WTC11 (cell line): ENCODE results near the gene AKT1.

Experiments used
- ATF1 ChIP-seq: sonication (generic); formaldehyde crosslinking; IDR thresholded peaks from 2 replicates; pipeline ENCODE4 v1.8.1; 2023; ENCODE audit warnings: mild to moderate bottlenecking, moderate library complexity, missing genetic modification reagents
- JUN ChIP-seq: sonication (generic); formaldehyde crosslinking; IDR thresholded peaks from 2 replicates; pipeline ENCODE4 v1.8.0; 2023; ENCODE audit warnings: mild to moderate bottlenecking, missing genetic modification reagents
- NR1H2 ChIP-seq: sonication (generic); formaldehyde crosslinking; IDR thresholded peaks from 2 replicates; pipeline ENCODE4 v1.9.0; 2021; ENCODE audit warnings: mild to moderate bottlenecking, moderate library complexity, missing genetic modification reagents
- NR3C1 ChIP-seq: sonication (generic); formaldehyde crosslinking; conservative IDR thresholded peaks from 2 replicates; pipeline ENCODE4 v1.8.1; 2023; ENCODE audit warnings: low read depth, mild to moderate bottlenecking, missing genetic modification reagents
- TCF7 ChIP-seq: sonication (generic); formaldehyde crosslinking; IDR thresholded peaks from 2 replicates; pipeline ENCODE4 v1.8.0; 2022; ENCODE audit warnings: mild to moderate bottlenecking, low read depth, missing genetic modification reagents, moderate library complexity
- TF ChIP-seq, protein P1 (sequence below): sonication (generic); formaldehyde crosslinking; IDR thresholded peaks from 2 replicates; pipeline ENCODE4 v1.8.1; 2022; ENCODE audit warnings: low read depth, mild to moderate bottlenecking, moderate library complexity, missing genetic modification reagents, borderline replicate concordance
- TF ChIP-seq, protein P2 (sequence below): fragments of 200-600 bp; IDR thresholded peaks from 2 replicates; pipeline ENCODE4 v1.8.0; 2022; ENCODE audit warnings: antibody characterized with exemption
- TF ChIP-seq, protein P3 (sequence below): sonication (generic); formaldehyde crosslinking; IDR thresholded peaks from 2 replicates; pipeline ENCODE4 v1.8.0; 2022; ENCODE audit warnings: mild to moderate bottlenecking, missing genetic modification reagents
- TF ChIP-seq, protein P4 (sequence below): sonication (generic); formaldehyde crosslinking; IDR thresholded peaks from 2 replicates; pipeline ENCODE4 v1.8.1; 2023; ENCODE audit warnings: mild to moderate bottlenecking, moderate library complexity, missing genetic modification reagents
- TF ChIP-seq, protein P5 (sequence below): sonication (generic); formaldehyde crosslinking; conservative IDR thresholded peaks from 2 replicates; pipeline ENCODE4 v1.8.1; 2022; ENCODE audit warnings: mild to moderate bottlenecking, missing genetic modification reagents

DNA sequence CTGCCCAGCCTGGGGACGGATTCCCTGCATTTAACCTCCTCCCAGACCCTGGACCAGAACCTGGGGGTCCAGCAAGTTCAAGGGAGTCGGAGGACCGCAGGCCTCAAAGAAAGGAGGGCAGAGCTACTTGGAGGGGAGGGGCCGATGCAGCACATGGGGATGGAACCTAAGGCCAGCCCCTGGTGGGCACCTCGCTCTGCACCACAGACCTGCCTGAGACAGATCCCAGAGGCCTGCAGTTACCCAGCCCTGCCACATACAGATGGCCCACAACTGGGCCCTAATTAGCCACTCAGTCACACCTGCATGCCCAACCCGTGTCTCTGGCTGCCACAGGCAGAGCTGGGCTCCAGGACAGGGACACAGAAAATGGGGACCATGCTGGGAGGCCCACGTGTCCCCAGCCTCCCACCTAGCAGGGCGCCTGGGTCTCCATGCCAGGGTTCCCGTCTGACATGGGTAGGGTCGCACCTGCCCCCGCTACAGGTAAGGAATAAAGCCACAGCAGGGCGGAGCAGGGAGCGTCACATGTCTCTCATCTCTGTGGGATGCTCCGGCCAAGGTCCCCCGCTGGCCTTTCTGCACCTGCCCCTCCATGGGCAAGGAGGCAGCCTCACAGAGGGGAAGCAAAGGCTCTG, 16.7 kb downstream of the AKT1 start:
- TF ChIP-seq, protein P1, sequence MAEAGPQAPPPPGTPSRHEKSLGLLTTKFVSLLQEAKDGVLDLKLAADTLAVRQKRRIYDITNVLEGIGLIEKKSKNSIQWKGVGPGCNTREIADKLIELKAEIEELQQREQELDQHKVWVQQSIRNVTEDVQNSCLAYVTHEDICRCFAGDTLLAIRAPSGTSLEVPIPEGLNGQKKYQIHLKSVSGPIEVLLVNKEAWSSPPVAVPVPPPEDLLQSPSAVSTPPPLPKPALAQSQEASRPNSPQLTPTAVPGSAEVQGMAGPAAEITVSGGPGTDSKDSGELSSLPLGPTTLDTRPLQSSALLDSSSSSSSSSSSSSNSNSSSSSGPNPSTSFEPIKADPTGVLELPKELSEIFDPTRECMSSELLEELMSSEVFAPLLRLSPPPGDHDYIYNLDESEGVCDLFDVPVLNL, result no peak
- TF ChIP-seq TCF7 (CRISPR knock-in tag) (no peak), NR3C1 (CRISPR knock-in tag) (no peak), ATF1 (no peak), JUN (CRISPR knock-in tag) (no peak), NR1H2 (CRISPR knock-in tag) (no peak)
- TF ChIP-seq, protein P2, sequence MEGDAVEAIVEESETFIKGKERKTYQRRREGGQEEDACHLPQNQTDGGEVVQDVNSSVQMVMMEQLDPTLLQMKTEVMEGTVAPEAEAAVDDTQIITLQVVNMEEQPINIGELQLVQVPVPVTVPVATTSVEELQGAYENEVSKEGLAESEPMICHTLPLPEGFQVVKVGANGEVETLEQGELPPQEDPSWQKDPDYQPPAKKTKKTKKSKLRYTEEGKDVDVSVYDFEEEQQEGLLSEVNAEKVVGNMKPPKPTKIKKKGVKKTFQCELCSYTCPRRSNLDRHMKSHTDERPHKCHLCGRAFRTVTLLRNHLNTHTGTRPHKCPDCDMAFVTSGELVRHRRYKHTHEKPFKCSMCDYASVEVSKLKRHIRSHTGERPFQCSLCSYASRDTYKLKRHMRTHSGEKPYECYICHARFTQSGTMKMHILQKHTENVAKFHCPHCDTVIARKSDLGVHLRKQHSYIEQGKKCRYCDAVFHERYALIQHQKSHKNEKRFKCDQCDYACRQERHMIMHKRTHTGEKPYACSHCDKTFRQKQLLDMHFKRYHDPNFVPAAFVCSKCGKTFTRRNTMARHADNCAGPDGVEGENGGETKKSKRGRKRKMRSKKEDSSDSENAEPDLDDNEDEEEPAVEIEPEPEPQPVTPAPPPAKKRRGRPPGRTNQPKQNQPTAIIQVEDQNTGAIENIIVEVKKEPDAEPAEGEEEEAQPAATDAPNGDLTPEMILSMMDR, result no peak
- TF ChIP-seq, protein P3, sequence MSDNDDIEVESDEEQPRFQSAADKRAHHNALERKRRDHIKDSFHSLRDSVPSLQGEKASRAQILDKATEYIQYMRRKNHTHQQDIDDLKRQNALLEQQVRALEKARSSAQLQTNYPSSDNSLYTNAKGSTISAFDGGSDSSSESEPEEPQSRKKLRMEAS (CRISPR knock-in tag), result no peak
- TF ChIP-seq, protein P4, sequence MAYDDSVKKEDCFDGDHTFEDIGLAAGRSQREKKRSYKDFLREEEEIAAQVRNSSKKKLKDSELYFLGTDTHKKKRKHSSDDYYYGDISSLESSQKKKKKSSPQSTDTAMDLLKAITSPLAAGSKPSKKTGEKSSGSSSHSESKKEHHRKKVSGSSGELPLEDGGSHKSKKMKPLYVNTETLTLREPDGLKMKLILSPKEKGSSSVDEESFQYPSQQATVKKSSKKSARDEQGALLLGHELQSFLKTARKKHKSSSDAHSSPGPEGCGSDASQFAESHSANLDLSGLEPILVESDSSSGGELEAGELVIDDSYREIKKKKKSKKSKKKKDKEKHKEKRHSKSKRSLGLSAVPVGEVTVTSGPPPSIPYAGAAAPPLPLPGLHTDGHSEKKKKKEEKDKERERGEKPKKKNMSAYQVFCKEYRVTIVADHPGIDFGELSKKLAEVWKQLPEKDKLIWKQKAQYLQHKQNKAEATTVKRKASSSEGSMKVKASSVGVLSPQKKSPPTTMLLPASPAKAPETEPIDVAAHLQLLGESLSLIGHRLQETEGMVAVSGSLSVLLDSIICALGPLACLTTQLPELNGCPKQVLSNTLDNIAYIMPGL (CRISPR knock-in tag), result no peak
- TF ChIP-seq, protein P5, sequence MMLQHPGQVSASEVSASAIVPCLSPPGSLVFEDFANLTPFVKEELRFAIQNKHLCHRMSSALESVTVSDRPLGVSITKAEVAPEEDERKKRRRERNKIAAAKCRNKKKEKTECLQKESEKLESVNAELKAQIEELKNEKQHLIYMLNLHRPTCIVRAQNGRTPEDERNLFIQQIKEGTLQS (CRISPR knock-in tag), result no peak
